Measurements from ENCODE around the gene REPS2. TPM values are rescaled to one million over a fixed set of nuclear protein-coding genes. Genes with fewer than 3 reads are reported as not detected.

REPS2 gene
- 10 to 100 TPM in 4 of 5 donors, 1 to 10 TPM in 1; 9.9 to 14.8 (median 14.0) TPM for polyA plus RNA-seq (ENCODE audit: insufficient read depth in 1 of 5, insufficient read length in 5 of 5, low replicate concordance in 1 of 5)
- long read RNA-seq, donor 1, full-length matches to known transcripts: 3 of 3 reads
- long read RNA-seq, donor 1, partial matches to known transcripts: 0 of 3 reads
- long read RNA-seq, donor 1, other reads (novel, unspliced or antisense): 0 of 3 reads
- long read RNA-seq, donor 2, partial matches to known transcripts: 0 of 3 reads
- long read RNA-seq, donor 2, other reads (novel, unspliced or antisense): 0 of 3 reads
- long read RNA-seq, donor 3, full-length matches to known transcripts: 3 of 3 reads
- long read RNA-seq, donor 3, partial matches to known transcripts: 0 of 3 reads
- long read RNA-seq, donor 3, other reads (novel, unspliced or antisense): 0 of 3 reads
- long read RNA-seq, donor 4, partial matches to known transcripts: 0 of 1 reads
- long read RNA-seq, donor 4, other reads (novel, unspliced or antisense): 0 of 1 reads
- long read RNA-seq, donor 5, partial matches to known transcripts: 0 of 3 reads
- long read RNA-seq, donor 5, other reads (novel, unspliced or antisense): 0 of 3 reads
- long read RNA-seq, donor 6, full-length matches to known transcripts: 1 of 1 reads
- long read RNA-seq, donor 6, partial matches to known transcripts: 0 of 1 reads
- long read RNA-seq, donor 6, other reads (novel, unspliced or antisense): 0 of 1 reads
- long read RNA-seq, donor 7, full-length matches to known transcripts: 3 of 3 reads
- long read RNA-seq, donor 7, partial matches to known transcripts: 0 of 3 reads
- long read RNA-seq, donor 7, other reads (novel, unspliced or antisense): 0 of 3 reads
- long read RNA-seq, donor 8: 0 reads

- peak; percentile 73 to 77 for DNase-seq
Observed at GRCh38 chrX:16946361-16946964, at the start of gene REPS2. TSS of gene REPS2 (plus strand) at chrX:16946658. CDS start at chrX:16946862, 204 bp downstream.

GRCh38 chrX:16897445-16897844, 49.0 kb upstream of the REPS2 start:
- DNase-seq: no peak

- DNase-seq: no peak
Observed at GRCh38 chrX:16903274-16904022, 43.0 kb upstream of the REPS2 start.

GRCh38 chrX:16910376-16910775, 36.1 kb upstream of the REPS2 start:
- no peak for DNase-seq

GRCh38 chrX:16914058-16914457, 32.4 kb upstream of the REPS2 start:
- DNase-seq: no peak

- no peak for DNase-seq
Observed at GRCh38 chrX:16916561-16916960, 29.9 kb upstream of the REPS2 start.

GRCh38 chrX:16917120-16917519, 29.3 kb upstream of the REPS2 start:
- DNase-seq: no peak

GRCh38 chrX:16918979-16919378, 27.5 kb upstream of the REPS2 start:
- DNase-seq: no peak

GRCh38 chrX:16920075-16920474, 26.4 kb upstream of the REPS2 start:
- peak in 1 of 2 donors; percentile 28 for DNase-seq

GRCh38 chrX:16923157-16923556, 23.3 kb upstream of the REPS2 start:
- no peak for DNase-seq

GRCh38 chrX:16924631-16925480, 21.6 kb upstream of the REPS2 start:
- peak in 1 of 2 donors; percentile 39 for DNase-seq

GRCh38 chrX:16930392-16930791, 16.1 kb upstream of the REPS2 start:
- DNase-seq: no peak

GRCh38 chrX:16931371-16931770, 15.1 kb upstream of the REPS2 start:
- no peak for DNase-seq

GRCh38 chrX:16931855-16932575, 14.4 kb upstream of the REPS2 start:
- no peak for DNase-seq

GRCh38 chrX:16934185-16934584, 12.3 kb upstream of the REPS2 start:
- DNase-seq: no peak

- no peak for DNase-seq
Observed at GRCh38 chrX:16946971-16947562, 609 bp downstream of the REPS2 start.

GRCh38 chrX:16950423-16950822, 4.0 kb downstream of the REPS2 start:
- no peak for DNase-seq

- no peak for DNase-seq
Observed at GRCh38 chrX:16953606-16954211, 7.3 kb downstream of the REPS2 start.

- no peak for DNase-seq
Observed at GRCh38 chrX:16957751-16958150, 11.3 kb downstream of the REPS2 start.

All from right lung (tissue), 10 donors.